GM19438 (cell line): Measurements from ENCODE around the gene SBK2.
"Not testable (repeated sequence)": the region's sequence is repeated elsewhere in the genome, so short reads cannot be mapped to it uniquely, and the experiment has no call there.

ENCODE experiments used
- ATAC-seq: cut with Tn5 transposase; IDR thresholded peaks from one replicate; pipeline ENCODE4 v1.9.1; 2021; ENCODE audit warnings: low read depth; ENCODE audit not compliant: unreplicated experiment

SBK2 gene

DNA sequence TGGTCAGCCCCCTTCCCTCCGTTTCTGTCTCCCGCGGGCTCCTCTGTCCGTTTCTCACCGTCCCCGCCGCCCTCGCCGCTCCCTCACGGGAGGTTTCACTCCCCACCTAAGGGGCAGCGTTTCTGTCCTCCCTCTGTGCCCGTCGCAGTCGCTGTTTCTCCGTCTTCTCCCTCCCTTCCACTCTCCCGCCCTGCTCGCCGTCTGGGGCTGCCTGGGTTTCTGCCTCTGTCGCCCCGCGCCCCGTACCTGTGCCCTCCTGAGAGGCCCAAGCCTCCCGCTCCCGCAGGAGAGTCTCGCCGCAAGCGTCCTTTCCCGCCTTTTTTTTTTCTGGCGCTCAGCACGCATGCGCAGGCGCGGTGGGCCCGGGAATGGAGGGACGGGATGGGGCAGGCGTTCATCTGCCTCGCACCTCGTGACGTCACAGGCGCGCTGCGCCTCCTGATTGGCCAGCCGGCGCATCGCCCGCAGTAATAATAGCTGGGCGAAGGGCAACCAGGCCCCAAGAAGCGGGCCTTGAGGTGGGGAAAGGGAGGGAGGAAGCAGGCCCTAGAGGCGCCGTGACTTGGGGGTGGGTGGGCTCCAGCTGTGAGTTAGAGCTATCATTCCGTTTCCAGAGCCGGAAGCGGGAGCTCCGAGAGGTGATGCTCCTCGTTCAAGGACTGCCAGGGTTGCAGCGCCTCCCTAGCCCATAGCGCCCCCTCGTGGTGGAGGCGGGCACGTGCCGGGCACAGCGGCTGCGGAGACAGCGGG, 33.3 kb downstream of the SBK2 start:
- ATAC-seq = peak; percentile 86

DNA sequence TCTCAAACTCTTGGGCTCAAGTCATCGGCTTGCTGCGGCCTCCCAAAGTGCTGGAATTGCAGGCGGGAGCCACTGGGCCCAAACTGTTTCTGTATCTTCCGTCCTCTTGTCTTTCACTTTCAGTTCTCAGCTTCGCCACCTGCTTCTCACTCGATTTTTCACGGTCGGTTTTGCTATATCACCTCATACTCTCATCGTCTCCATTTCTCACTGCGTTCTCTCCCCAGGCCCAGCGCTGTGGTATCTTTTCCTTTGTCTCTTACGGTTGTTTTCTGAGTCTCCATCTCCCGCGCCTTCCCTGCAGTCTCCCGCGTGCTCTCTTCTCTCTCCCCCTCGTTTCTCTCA, 33.8 kb downstream of the SBK2 start:
- no peak for ATAC-seq

DNA sequence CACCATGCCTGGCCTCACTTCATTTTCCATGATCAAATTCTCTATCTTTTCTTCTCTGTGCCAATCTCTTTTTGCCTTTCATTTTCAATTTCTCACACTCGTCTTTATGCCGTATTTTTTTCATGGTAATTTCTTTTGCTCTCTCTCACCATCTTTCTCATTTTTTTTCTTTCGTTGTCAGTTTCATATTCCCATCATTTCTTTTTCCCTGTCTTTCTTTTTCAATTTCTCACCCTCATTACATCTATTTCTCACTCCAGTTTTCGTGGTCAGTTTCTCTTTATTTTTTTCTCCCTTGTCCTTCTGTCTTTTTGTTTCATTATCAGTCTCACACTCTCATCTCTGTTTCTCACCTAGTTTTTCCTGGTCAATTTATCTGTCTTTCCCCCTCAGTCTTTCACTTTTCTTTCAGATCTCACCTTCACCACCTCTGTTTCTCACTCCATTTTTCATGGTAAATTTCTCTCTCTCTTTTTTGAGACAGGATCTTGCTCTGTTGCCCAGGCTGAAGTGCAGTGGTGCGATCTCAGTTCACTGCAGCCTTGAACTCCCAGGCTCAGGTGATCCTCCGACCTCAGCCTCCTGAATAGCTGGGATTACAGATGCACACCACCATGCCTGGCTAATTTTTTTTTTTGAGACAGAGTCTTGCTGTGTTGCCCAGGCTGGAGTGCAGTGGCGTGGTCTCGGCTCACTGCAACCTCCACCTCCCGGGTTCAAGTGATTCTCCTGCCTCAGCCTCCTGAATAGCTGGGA, 34.6 kb downstream of the SBK2 start:
- no peak for ATAC-seq

DNA sequence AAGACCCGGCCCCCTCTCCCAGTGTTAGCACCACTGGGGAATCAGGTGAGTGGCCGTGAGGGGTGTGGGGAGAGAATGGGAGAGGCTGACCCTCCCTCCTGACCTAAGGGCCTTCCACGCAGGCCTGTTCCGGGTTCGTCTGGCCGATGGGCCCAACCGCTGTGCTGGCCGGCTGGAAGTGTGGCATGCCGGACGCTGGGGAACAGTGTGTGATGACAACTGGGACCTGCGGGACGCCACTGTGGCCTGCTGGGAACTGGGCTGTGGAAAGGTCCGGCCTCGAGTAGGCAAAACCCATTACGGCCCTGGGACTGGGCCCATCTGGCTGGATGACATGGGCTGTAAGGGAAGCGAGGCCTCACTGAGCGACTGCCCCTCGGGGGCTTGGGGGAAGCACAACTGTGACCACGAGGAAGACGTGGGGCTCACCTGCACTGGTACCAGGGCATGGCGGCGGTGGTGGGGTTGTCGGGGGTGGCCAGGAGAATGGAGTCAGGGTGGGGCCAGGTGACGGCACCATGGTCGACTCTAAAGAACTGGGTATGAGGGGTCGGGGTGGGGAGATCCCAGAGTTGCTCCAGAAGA, 36.5 kb downstream of the SBK2 start:
- no peak for ATAC-seq

DNA sequence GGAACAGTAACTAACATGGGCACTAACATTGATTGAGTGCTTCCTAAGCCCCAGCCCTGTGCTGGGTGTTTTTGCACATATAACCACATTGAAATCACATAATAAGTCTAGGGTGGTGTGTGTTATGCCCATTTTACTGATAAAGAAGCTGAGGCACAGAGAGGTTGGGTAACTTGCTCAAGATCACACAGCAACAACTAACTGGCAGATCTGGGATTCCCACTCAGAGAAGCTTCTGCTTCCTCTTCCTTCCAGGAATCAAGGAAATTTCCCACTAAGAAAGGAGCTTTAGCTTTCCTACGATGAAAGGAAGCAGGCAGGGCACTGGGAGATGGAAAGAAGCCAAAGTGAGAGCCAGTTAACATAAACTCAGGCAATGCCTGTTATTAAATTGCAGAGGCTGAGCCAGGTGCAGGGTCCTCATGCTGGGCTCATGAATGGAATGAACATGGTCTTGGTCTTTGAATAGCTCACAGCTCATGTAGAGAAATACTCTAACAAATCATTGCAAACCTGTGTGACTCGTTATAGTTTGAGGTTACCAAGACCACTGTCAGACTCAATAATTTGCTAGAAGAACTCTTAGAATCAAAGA, 38.6 kb downstream of the SBK2 start:
- ATAC-seq = no peak

DNA sequence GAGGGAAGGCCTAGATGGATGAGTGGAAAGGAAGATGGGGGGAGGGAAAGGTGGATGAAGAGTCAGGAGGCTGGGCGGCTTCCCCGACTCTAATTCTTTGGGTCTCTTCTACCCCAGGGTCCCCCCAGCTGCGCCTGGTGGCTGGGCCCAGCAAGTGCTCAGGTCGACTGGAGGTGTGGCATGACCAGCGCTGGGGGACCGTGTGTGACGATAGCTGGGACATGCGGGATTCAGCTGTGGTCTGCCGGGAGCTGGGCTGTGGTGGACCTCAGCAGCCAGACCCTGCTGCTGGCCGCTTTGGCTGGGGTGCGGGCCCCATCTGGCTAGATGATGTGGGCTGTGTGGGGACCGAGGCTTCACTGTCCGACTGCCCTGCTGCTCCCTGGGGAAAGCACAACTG, 39.2 kb downstream of the SBK2 start:
- no peak for ATAC-seq

GRCh38 chr19:55496820-55497219, 40.1 kb downstream of the SBK2 start:
- ATAC-seq = not testable (repeated sequence)

DNA sequence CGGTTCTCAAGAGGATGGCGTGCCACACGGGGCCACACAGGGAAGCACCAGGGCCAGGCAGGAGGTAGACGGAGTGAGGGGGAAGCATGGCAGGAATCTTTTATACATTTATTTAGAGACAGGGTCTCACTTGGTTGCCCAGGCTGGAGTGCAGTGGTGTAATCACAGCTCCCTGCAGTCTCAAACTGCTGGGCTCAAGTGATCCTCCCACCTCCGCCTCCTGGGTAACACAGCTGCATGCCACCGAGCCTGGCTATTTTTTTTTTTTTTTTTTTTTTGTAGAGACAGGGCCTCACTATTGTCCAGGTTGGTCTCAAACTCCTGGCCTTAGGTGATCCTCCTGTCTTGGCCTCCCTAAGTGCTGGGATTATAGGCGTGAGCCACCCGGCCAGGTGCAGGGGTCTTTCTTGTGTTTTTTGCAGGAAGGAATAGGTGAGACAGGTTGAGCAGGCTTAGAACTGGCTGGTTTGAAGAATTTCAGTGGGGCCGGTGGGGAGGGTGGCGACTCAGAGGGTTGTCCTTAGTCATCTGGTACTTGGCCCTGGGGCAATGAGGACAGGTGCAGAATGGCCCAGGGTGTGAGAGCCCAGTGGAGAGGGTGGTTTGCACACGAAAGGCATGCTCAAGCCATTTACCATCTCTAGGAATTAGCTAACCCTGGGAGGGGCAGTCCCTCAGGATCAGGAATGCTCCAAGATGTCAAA, 41.1 kb downstream of the SBK2 start:
- no peak for ATAC-seq

GRCh38 chr19:55494172-55494761, 42.7 kb downstream of the SBK2 start:
- ATAC-seq = no peak

DNA sequence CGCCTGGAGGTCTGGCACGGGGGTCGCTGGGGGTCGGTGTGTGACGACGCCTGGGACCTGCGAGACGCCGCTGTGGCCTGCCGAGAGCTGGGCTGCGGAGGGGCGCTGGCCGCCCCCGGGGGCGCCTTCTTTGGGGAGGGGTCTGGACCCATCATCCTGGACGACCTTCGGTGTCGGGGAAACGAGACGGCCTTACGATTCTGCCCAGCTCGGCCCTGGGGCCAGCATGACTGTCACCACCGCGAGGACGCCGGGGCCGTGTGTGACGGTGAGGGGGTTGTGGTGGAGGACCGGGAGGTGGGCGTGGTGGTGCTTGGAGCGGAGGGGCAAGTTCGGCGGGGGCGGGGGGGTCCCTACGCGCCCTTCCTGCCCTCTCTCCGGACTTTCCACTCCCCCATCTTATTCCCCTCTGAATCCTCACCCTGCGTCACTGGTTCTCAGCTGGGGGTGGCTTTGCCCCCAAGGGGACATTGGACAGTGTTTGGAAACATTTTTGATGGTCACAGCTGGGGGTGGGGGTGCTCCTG, 43.2 kb downstream of the SBK2 start:
- no peak for ATAC-seq

DNA sequence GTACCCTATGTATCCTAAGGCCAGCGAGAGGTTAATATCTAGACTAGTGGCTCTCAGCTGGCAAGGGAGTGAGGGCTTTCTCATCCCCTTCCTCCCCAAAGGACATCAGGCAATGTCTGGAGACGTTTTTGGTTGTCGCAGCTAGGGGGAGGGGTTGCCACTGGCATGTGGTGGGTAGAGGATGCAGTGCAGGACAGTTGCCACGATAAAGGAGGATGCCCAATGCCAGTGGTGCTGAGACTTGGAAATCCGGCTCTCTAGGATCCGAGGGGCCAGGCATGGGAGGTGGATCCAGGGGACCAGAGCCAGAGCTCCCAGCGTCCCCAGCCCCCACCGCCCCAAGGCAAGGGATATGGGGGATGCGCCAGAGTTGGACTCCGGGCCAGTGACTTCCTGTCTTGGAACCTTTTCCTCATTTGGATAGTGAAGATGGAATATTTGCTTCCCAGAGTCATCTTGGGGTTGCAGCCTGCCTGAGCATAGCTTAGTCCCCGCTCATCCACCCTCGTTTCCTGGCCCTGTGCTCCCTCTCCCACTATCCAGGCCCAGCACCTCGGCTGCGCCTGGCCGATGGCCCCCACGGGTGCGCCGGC, 43.8 kb downstream of the SBK2 start:
- no peak for ATAC-seq

GRCh38 chr19:55492362-55492944, 44.5 kb downstream of the SBK2 start:
- no peak for ATAC-seq

- ATAC-seq = no peak
These were observed 45.2 kb downstream of the SBK2 start for GRCh38 chr19:55491546-55492360.

- no peak for ATAC-seq
These were observed 46.2 kb downstream of the SBK2 start for GRCh38 chr19:55490478-55491432.

DNA sequence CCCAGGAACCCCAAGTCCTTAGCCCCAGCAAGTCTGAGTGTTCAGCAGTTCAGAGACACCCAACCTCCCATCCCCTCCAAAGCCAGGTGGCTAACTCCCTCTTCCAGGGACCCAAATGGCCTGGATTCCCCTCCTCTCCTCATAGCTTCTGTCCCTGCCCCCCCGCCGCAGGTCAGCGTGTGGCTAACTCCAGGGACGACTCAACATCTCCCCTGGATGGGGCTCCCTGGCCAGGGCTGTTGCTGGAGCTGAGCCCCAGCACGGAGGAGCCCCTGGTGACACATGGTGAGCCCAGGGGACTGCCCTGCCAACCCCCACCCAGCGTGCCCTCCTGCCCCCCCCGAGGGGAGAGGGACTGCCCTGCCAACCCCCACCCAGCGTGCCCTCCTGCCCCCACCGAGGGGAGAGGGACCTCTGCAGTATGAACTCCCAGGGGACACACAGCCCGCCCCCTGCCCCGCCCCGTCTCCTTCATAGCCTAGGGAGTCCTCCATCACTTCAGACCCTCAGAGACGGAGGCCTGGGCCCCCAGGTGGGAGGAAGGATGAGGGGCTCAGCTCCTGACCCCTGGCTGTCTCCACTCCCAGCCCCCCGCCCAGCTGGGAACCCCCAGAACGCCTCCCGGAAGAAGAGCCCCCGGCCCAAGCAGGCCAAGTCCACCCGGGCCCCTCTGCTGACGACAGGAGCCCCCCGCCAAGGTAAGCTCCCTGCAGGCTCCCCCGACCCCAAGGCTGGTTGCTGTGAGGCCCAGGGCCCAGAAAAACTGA, 47.0 kb downstream of the SBK2 start:
- ATAC-seq = no peak

DNA sequence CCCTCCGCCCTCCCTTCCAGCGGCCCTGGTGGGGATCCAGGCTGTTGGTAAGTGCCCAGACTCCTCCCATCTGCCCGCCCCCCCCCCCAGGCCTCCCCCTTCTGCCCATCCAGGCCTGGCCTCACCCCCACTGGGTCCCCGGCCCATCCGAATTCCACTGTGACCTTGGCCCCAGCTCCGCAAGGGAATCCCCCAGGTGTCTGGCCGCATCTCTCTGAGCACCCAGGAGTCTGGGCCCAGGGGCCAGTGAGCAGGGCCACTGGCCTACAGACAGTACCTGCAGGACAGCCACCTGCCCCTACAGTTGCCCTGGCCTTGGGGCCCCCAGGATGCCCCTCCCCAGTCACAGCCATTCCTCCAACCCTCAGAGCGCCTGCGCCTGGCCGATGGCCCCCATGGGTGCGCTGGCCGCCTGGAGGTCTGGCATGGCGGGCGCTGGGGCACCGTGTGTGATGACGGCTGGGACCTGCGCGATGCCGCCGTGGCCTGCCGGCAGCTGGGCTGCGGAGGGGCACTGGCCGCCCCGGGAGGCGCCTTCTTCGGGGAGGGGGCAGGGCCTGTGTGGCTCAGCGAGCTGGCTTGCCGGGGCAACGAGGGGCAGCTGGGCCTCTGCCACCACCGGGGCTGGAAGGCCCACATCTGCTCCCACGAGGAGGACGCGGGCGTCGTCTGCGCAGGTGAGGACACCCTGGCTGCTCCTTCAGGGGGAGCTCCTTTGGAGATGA, 47.8 kb downstream of the SBK2 start:
- ATAC-seq = no peak
